ENCODE results near the gene PCDHAC1. TPM values are rescaled to one million over a fixed set of nuclear protein-coding genes. Genes with fewer than 3 reads are reported as not detected.

The PCDHAC1 gene, protein sequence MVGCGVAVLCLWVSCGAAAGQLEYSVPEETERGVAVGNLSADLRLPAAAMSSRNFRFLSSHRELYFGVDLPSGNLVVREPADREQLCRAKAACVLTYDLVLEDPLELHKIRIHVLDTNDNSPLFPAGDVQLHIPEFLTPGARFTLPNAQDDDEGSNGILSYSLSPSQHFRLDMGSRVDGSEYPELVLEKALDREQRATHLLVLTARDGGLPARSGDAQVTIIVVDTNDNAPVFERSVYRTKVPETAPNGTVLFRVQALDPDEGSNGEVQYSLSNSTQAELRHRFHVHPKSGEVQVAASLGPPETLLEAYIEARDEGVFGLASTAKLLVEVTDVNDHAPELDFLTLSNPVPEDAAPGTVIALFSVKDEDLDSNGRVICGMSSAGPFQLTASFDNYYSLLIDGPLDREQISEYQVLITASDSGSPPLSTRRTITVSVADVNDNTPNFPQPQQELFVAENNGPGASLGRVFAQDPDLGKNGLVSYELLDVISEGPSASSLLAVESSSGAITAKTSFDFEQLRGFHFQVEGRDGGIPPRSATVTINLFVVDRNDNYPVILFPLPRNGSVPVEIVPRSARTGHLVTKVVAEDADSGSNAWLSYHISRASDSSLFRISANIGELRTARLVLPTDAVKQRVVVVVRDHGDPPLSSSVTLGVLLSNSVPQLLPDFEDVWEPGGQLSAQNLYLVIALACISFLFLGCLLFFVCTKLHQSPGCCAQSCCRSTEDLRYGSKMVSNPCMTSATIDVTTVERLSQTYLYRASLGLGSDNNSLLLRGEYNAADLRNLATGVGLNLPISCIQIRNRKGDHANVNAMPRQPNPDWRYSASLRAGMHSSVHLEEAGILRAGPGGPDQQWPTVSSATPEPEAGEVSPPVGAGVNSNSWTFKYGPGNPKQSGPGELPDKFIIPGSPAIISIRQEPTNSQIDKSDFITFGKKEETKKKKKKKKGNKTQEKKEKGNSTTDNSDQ
- total RNA-seq = under 0.01 TPM in 1 of 2 replicates, not detected in the other

DNA sequence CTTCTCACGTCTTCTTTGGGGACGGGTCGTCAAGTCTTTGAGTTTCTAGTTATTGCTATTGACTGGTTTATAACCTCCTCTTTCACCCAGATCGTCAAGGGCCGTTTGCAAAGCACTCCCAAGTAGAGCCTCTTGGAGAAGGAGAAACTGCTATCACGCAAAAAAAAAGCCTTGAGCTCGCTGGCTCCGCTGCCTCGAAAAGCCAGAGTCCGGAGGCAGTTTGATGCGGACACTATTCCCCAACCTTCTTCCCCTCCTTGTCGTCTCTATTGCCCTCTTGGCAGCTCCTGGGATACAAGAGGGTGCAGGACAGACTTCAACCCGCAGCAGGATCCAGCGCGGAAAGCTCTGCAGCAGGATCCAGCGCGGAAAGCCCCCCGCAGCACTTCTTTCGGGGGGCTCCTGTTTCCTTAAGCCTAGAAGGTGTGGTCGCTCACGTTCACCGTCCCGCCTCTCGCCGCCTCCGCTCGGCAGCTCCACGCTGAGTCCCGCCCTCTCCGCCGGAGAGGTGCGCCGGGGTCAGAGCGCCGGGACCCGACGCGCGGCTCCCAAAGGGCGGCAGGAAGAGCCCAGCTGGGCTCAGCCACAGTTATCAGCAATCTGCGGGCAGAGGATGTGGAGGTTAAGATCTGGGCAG lies at the start of gene PCDHAC1:
Gene PCDHAC1 (plus strand): TSS at position 494 of the 637 bp plus-strand sequence. CDS start 594 bp downstream, outside the sequence.

DNA sequence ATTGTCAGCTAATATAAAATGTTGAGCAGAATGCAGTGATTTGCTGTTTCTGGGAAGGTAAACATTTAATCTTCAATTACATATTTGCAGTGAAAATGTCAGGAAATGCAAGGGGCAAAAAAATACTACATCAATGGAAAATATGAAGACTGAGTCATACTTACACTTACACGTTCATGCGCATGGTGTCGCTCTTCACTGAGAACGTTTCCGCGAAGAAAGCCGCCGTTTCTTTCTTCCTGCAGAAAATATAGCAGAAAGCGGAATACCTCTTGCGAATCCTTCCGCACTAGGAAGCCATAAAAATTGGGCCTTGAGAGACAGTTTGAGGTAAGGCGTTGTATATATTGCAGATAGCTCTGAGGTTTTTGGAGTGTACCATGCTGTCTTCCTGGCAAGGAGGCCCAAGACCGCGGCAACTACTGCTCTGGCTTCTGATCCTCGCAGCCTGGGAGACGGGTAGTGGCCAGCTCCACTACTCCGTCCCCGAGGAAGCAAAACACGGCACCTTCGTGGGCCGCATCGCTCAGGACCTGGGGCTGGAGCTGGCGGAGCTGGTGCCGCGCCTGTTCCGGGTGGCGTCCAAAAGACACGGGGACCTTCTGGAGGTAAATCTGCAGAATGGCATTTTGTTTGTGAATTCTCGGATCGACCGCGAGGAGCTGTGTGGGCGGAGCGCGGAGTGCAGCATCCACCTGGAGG lies 44.1 kb upstream of the PCDHAC1 start, which contains the start of gene PCDHA13:
Gene PCDHA13 (plus strand): TSS at position 236 of the 702 bp plus-strand sequence. CDS start 145 bp downstream, at position 381.

DNA sequence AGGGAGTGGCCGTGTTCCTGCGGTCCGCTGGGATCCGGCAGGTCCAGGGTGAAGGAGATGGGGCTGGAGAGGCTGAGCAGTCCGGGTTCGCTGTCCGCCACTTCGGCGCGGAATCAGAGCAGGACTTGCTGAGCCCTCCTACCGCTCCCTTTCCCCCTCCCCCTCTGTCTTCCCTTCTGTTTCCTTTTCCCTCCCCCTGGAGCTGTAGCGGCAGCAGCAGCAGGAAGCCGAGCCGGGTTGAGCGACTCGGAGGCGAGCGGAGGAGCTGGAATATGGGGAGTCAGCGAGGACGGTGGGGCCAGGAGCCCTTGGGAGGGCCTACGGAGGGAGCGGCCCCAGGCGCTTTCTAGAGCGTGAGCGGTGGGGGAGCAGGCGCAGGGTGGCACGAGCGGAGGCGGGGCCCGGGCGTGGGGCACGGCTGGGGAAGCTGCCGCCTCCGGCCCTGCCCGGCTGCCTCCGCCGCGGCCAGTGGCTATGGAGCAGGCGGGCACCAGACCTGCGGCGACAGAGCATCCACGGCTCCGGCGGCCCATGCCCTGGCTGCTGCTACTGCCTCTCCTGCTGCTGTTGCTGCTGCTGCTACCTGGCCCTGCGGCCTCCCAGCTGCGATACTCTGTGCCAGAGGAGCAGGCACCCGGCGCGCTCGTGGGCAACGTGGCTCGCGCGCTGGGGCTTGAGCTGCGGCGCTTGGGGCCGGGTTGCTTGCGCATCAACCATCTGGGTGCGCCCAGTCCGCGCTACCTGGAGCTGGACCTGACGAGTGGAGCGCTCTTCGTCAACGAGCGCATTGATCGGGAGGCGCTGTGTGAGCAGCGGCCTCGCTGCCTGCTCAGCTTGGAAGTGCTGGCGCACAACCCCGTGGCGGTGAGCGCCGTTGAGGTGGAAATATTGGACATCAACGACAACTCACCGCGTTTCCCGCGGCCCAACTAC lies 40.5 kb downstream of the PCDHAC1 start, which contains the start of gene PCDHAC2:
Gene PCDHAC2 (plus strand): TSS at position 184 of the 933 bp plus-strand sequence. CDS start 291 bp downstream, at position 475.

Small RNAs within 50 kb of the gene (small RNA-seq; reads per million reads assigned to genes)
- gene AC010223.1 = not detected

Other genes starting within 250 kb of the PCDHAC1 start
- gene HARS1, start 234.9 kb upstream of the PCDHAC1 start, total RNA-seq = 72.0 and 73.0 TPM in 2 replicates
- 33.2 and 34.8 TPM in 2 replicates for gene HARS2, start 234.8 kb upstream of the PCDHAC1 start, total RNA-seq
- 33.0 and 40.3 TPM in 2 replicates for gene ZMAT2, start 225.9 kb upstream of the PCDHAC1 start, total RNA-seq
- not detected in 2 replicates for gene PCDHA1, start 140.2 kb upstream of the PCDHAC1 start, total RNA-seq
- gene PCDHA2, start 131.4 kb upstream of the PCDHAC1 start, total RNA-seq = under 0.01 TPM in 1 of 2 replicates, not detected in the other
- 0.13 and 0.14 TPM in 2 replicates for gene PCDHA3, start 125.2 kb upstream of the PCDHAC1 start, total RNA-seq
- gene PCDHA4, start 119.2 kb upstream of the PCDHAC1 start, total RNA-seq = 0.22 and 0.27 TPM in 2 replicates
- gene PCDHA5, start 104.7 kb upstream of the PCDHAC1 start, total RNA-seq = under 0.01 and 0.07 TPM in 2 replicates
- gene PCDHA6, start 98.3 kb upstream of the PCDHAC1 start, total RNA-seq = 0.13 and 0.22 TPM in 2 replicates
- 0.07 and 0.40 TPM in 2 replicates for gene PCDHA7, start 92.0 kb upstream of the PCDHAC1 start, total RNA-seq
- under 0.01 TPM in 2 replicates for gene PCDHA8, start 85.1 kb upstream of the PCDHAC1 start, total RNA-seq
- gene PCDHA9, start 77.9 kb upstream of the PCDHAC1 start, total RNA-seq = under 0.01 and 0.07 TPM in 2 replicates
- 0.07 and 0.27 TPM in 2 replicates for gene PCDHA10, start 70.4 kb upstream of the PCDHAC1 start, total RNA-seq
- under 0.01 TPM in 1 of 2 replicates, not detected in the other for gene PCDHA11, start 57.3 kb upstream of the PCDHAC1 start, total RNA-seq
- gene PCDHA12, start 51.0 kb upstream of the PCDHAC1 start, total RNA-seq = under 0.01 TPM in 1 of 2 replicates, not detected in the other
- gene PCDHA13, start 44.2 kb upstream of the PCDHAC1 start, total RNA-seq = not detected in 2 replicates
- 1.8 and 3.3 TPM in 2 replicates for gene PCDHAC2, start 40.2 kb downstream of the PCDHAC1 start, total RNA-seq
- not detected in 2 replicates for gene PCDHB1, start 125.1 kb downstream of the PCDHAC1 start, total RNA-seq
- 0.66 and 0.72 TPM in 2 replicates for gene PCDHB2, start 168.3 kb downstream of the PCDHAC1 start, total RNA-seq
- 0.14 and 0.27 TPM in 2 replicates for gene PCDHB3, start 174.2 kb downstream of the PCDHAC1 start, total RNA-seq
- 0.07 and 0.13 TPM in 2 replicates for gene PCDHB4, start 195.5 kb downstream of the PCDHAC1 start, total RNA-seq
- gene PCDHB5, start 208.9 kb downstream of the PCDHAC1 start, total RNA-seq = 0.40 and 0.43 TPM in 2 replicates
- gene PCDHB6, start 223.8 kb downstream of the PCDHAC1 start, total RNA-seq = 0.07 TPM in 1 of 2 replicates, not detected in the other
- gene PCDHB7, start 246.3 kb downstream of the PCDHAC1 start, total RNA-seq = 0.22 and 0.40 TPM in 2 replicates

Measured in thoracic aorta endothelial cell (primary cell).